ENCODE results near the gene TEX50.
"Not testable (repeated sequence)": the region's sequence is repeated elsewhere in the genome, so short reads cannot be mapped to it uniquely, and the experiment has no call there.

Gene TEX50

GRCh38 chr1:173663159-173663558 lies 28.0 kb downstream of the TEX50 start:
- DNase-seq: no peak

GRCh38 chr1:173666646-173667045 lies 31.5 kb downstream of the TEX50 start:
- no peak for DNase-seq

- peak; percentile 33 for DNase-seq
These were observed 34.4 kb downstream of the TEX50 start, which contains the start of gene ANKRD45 for GRCh38 chr1:173669491-173669941. Gene ANKRD45, minus strand, starts transcription at chr1:173669851. Its CDS starts 10,433 bp downstream, at chr1:173659418.

- DNase-seq: not testable (repeated sequence)
These were observed 39.4 kb downstream of the TEX50 start for GRCh38 chr1:173674496-173674895.

GRCh38 chr1:173680152-173680551 lies 45.0 kb downstream of the TEX50 start:
- DNase-seq: not testable (repeated sequence)

- DNase-seq: no peak
These were observed 47.0 kb downstream of the TEX50 start for GRCh38 chr1:173682184-173682583.

GRCh38 chr1:173683838-173684237 lies 48.7 kb downstream of the TEX50 start:
- DNase-seq: not testable (repeated sequence)

GRCh38 chr1:173685121-173685520 lies 50.0 kb downstream of the TEX50 start:
- not testable (repeated sequence) for DNase-seq

Measured in midbrain (tissue), 1 donor.